CD4-positive, alpha-beta T cell (primary cell): ENCODE measurements around the gene MED25. TPM values are rescaled to one million over a fixed set of nuclear protein-coding genes. Genes with fewer than 3 reads are reported as not detected.
A peak's percentile ranks its signal among the peaks of the same experiment; 100 is the strongest.

ENCODE experiments used
- ATAC-seq: fragments of 200-7000 bp; cut with Tn5 transposase; one replicate; pipeline ENCODE4 v1.10.0; 2022; ENCODE audit warnings: mild to moderate bottlenecking; ENCODE audit not compliant: poor library complexity
- CTCF ChIA-PET: fragments of 350-600 bp; sonication (Branson Sonifier 250); formaldehyde crosslinking; loops from one replicate; lab custom pipeline; 2021; ENCODE audit warnings: antibody characterized with exemption, inconsistent platforms; lab: Charles Lee
- POLR2A ChIA-PET: fragments of 350-600 bp; sonication (Branson Sonifier 250); formaldehyde crosslinking; loops from one replicate; lab custom pipeline; 2021; ENCODE audit warnings: antibody characterized with exemption, inconsistent platforms; lab: Charles Lee
- DNase-seq, 14 experiments: peaks; one replicate each; pipeline ENCODE4 v3.0.0-alpha.2; 2013 to 2020; ENCODE audit warnings: mixed read lengths in 2 of 14
- H3K27ac ChIP-seq, 2 donors: one replicate each; pipeline versions ENCODE4 v1.5.1 to v1.7.0; 2013; ENCODE audit warnings: low read length in 2 of 2, low read depth in 1 of 2, mild to moderate bottlenecking in 1 of 2
- H3K27me3 ChIP-seq, 2 experiments: 1 replicate in 1 of 2; 2 replicates in 1 of 2; pipeline versions ENCODE4 v1.6.1 to v1.7.0; 2013; ENCODE audit warnings: low read length in 2 of 2, control low read depth in 1 of 2, mild to moderate bottlenecking in 1 of 2, moderate library complexity in 1 of 2; ENCODE audit not compliant: insufficient read depth in 2 of 2, control insufficient read depth in 1 of 2
- H3K36me3 ChIP-seq: one replicate; pipeline ENCODE4 v1.6.1; 2013; ENCODE audit warnings: low read length, control low read depth; ENCODE audit not compliant: insufficient read depth
- H3K4me1 ChIP-seq: one replicate; pipeline ENCODE4 v1.6.1; 2013; ENCODE audit warnings: low read length, control low read depth; ENCODE audit not compliant: insufficient read depth
- H3K4me3 ChIP-seq: one replicate; pipeline ENCODE4 v1.5.1; 2013; ENCODE audit warnings: mild to moderate bottlenecking, low read length, moderate library complexity
- H3K9me3 ChIP-seq, 2 experiments: 1 replicate in 1 of 2; 2 replicates in 1 of 2; pipeline versions ENCODE4 v1.6.1 to v1.7.0; 2013; ENCODE audit warnings: low read length in 2 of 2, mild to moderate bottlenecking in 2 of 2, control low read depth in 1 of 2, moderate library complexity in 1 of 2; ENCODE audit not compliant: control insufficient read depth in 1 of 2, insufficient read depth in 1 of 2
- H3K27ac Mint-ChIP-seq: one replicate; pipeline ENCODE4 v1.8.0; 2020; ENCODE audit warnings: mixed read lengths
- H3K27me3 Mint-ChIP-seq: one replicate; pipeline ENCODE4 v1.8.0; 2021; ENCODE audit warnings: mixed read lengths
- H3K36me3 Mint-ChIP-seq: one replicate; pipeline ENCODE4 v1.8.0; 2021; ENCODE audit warnings: low read depth, mixed read lengths
- H3K4me1 Mint-ChIP-seq: one replicate; pipeline ENCODE4 v1.8.0; 2021; ENCODE audit warnings: low read depth, mixed read lengths
- H3K4me3 Mint-ChIP-seq: one replicate; pipeline ENCODE4 v1.8.0; 2020; ENCODE audit warnings: mild to moderate bottlenecking, mixed read lengths
- H3K9me3 Mint-ChIP-seq: one replicate; pipeline ENCODE4 v1.8.0; 2020; ENCODE audit warnings: mixed read lengths
- intact Hi-C, 2 experiments: fragments of 100-400 bp; cut with DNase I in 1 of 2; cut with micrococcal nuclease in 1 of 2; formaldehyde crosslinking; loops; one replicate each; pipeline versions ENCODE4 v1.15.1 to v1.9.0; 2023 to 2025; cut with DNase I, micrococcal nuclease
- total RNA-seq, 174 experiments: library from RNA in 2 of 174; stranded (reverse) in 2 of 174; gene quantifications; one replicate each; pipeline ENCODE4 v1.2.3 and lab custom pipeline; 2021 to 2026
- TF ChIP-seq, protein P1 (sequence below): fragments of 200-600 bp; IDR thresholded peaks from one replicate; pipeline ENCODE4 v1.8.0; 2022; ENCODE audit warnings: antibody characterized with exemption, mild to moderate bottlenecking

MED25 gene
- total RNA-seq, 2 experiments from 2014 or later = 67.2 to 67.8 TPM

DNA sequence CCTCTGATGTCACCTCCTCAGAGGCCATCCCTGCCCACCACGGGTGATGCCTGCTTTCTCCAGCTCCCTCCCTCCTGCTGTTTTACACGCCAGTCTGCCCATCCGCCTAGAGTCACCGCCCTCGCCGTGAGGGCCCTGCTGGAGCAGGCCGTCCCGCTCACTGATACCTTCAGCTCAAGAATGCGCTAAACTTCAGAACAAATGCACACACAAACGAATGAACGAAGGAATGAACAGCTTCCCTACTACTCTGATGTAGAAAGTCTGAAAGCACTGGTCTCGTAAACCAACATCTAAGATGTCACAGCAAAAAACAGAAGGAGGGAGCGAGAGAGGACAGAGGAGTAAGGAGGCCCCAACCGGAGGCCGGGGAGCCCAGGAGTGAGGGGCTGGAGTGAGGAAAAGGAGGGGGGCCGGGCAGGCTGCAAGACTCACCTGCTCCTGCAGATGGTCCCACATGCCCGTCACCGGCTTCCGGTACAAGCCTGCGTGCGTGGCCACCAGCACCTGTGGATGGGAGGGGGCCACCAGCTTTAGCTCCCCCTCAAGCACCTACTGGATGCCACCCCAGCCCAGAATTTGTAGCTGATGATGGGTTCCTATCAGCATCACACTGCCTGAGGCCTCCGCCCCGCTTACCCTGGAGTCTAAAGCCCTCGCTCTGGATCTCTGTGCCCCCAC lies 45.3 kb downstream of the MED25 start:
- no peaks in the 10 kb centered on the region for H3K9me3 Mint-ChIP-seq
- H3K27me3 ChIP-seq = no peaks in the 10 kb centered on the region
- intact Hi-C loops = no loop called here
- no peaks in the 10 kb centered on the region for H3K27me3 Mint-ChIP-seq
- ATAC-seq (no peak), DNase-seq (no peak)
- no peak overlapping the region for H3K27ac ChIP-seq
- peaks cover 40% of the 10 kb centered on the region for H3K4me1 ChIP-seq
- no peak overlapping the region for H3K27ac Mint-ChIP-seq
- peaks cover 59% of the 10 kb centered on the region for H3K36me3 ChIP-seq
- no peak overlapping the region for H3K4me3 ChIP-seq
- POLR2A ChIA-PET = interaction anchor here (1.1 kb wide), 1 partner anchor 12 kb away, joined by 5 read pairs; the partner anchor contains the start of gene PTOV1
- peak overlapping the region; percentile 39 for H3K4me3 Mint-ChIP-seq
- peaks cover 28% of the 10 kb centered on the region for H3K4me1 Mint-ChIP-seq
- TF ChIP-seq, protein P1, sequence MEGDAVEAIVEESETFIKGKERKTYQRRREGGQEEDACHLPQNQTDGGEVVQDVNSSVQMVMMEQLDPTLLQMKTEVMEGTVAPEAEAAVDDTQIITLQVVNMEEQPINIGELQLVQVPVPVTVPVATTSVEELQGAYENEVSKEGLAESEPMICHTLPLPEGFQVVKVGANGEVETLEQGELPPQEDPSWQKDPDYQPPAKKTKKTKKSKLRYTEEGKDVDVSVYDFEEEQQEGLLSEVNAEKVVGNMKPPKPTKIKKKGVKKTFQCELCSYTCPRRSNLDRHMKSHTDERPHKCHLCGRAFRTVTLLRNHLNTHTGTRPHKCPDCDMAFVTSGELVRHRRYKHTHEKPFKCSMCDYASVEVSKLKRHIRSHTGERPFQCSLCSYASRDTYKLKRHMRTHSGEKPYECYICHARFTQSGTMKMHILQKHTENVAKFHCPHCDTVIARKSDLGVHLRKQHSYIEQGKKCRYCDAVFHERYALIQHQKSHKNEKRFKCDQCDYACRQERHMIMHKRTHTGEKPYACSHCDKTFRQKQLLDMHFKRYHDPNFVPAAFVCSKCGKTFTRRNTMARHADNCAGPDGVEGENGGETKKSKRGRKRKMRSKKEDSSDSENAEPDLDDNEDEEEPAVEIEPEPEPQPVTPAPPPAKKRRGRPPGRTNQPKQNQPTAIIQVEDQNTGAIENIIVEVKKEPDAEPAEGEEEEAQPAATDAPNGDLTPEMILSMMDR = no peak
- H3K36me3 Mint-ChIP-seq = peaks cover 58% of the 10 kb centered on the region
- peaks cover 0 to 4% of the 10 kb centered on the region in 2 experiments for H3K9me3 ChIP-seq
- CTCF ChIA-PET = no interaction called here

GRCh38 chr19:49863935-49864320 lies 45.8 kb downstream of the MED25 start:
- H3K4me3 ChIP-seq = no peak overlapping the region
- peaks cover 0 to 7% of the 10 kb centered on the region in 2 experiments for H3K9me3 ChIP-seq
- no peak for ATAC-seq
- peaks cover 45% of the 10 kb centered on the region for H3K4me1 ChIP-seq
- H3K36me3 ChIP-seq = peaks cover 54% of the 10 kb centered on the region
- intact Hi-C loops = no loop called here
- ChIA-PET CTCF (interaction anchor here (0.5 kb wide), 1 partner anchor 244 kb away, joined by 3 read pairs; no protein-coding TSS in a partner anchor), POLR2A (interaction anchor here (1.1 kb wide), 1 partner anchor 13 kb away, joined by 5 read pairs; the partner anchor contains the start of gene PTOV1)
- Mint-ChIP-seq H3K27ac (no peak overlapping the region), H3K4me3 (no peak overlapping the region), H3K4me1 (peaks cover 28% of the 10 kb centered on the region), H3K9me3 (no peaks in the 10 kb centered on the region), H3K36me3 (peaks cover 57% of the 10 kb centered on the region), H3K27me3 (no peaks in the 10 kb centered on the region)
- H3K27ac ChIP-seq = no peak overlapping the region
- DNase-seq = no peak
- no peaks in the 10 kb centered on the region for H3K27me3 ChIP-seq
- TF ChIP-seq, protein P1 = no peak

DNA sequence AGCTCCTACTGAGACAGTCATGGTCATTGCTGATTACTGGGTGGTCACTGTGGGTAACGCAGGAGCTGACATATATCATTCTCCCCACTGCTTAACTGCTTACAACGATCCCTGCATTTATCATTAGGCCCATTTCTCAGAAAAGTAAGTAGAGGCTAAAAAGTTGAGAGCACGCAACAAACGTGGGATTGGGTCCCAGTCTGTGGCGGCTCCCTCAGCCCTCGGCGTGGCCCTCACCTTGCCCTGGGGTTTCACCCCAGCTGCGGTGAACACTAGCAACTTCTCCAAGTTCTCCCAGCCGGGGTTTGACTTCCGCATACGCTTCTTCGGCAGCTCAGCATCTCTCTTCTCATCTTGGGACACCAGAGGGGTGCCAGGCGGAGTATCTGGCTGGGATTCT lies 46.8 kb downstream of the MED25 start:
- peaks cover 50% of the 10 kb centered on the region for H3K36me3 Mint-ChIP-seq
- H3K9me3 ChIP-seq = peaks cover 0 to 7% of the 10 kb centered on the region in 2 experiments
- peaks cover 48% of the 10 kb centered on the region for H3K36me3 ChIP-seq
- H3K27me3 ChIP-seq = no peaks in the 10 kb centered on the region
- no peak for DNase-seq
- peaks cover 53% of the 10 kb centered on the region for H3K4me1 ChIP-seq
- H3K27ac Mint-ChIP-seq = peak overlapping the region; percentile 17
- intact Hi-C loops = no loop called here
- TF ChIP-seq, protein P1 = no peak
- H3K27ac ChIP-seq = no peak overlapping the region
- peaks cover 28% of the 10 kb centered on the region for H3K4me1 Mint-ChIP-seq
- ATAC-seq = no peak
- no peak overlapping the region for H3K4me3 ChIP-seq
- peak overlapping the region; percentile 15 for H3K4me3 Mint-ChIP-seq
- ChIA-PET CTCF (no interaction called here), POLR2A (interaction anchor here (5.2 kb wide), 1 partner anchor 12 kb away, joined by 63 read pairs; the partner anchor contains the start of genes AKT1S1 and TBC1D17)
- no peaks in the 10 kb centered on the region for H3K27me3 Mint-ChIP-seq
- no peaks in the 10 kb centered on the region for H3K9me3 Mint-ChIP-seq
